ENCODE results near the gene ZKSCAN4.

The ZKSCAN4 gene

GRCh38 chr6:28208111-28208659 is 43.9 kb downstream of the ZKSCAN4 start:
- no peak for DNase-seq

- DNase-seq, result no peak
Observed at GRCh38 chr6:28207510-28208110, 44.5 kb downstream of the ZKSCAN4 start.

GRCh38 chr6:28206928-28207509 is 45.0 kb downstream of the ZKSCAN4 start:
- DNase-seq, result no peak

- DNase-seq, result no peak
Observed at GRCh38 chr6:28206527-28206926, 45.5 kb downstream of the ZKSCAN4 start.

- DNase-seq, result no peak
Observed at GRCh38 chr6:28205879-28206278, 46.2 kb downstream of the ZKSCAN4 start.

GRCh38 chr6:28203201-28203600 is 48.9 kb downstream of the ZKSCAN4 start:
- DNase-seq, result no peak

- no peak for DNase-seq
Observed at GRCh38 chr6:28200020-28200419, 52.0 kb downstream of the ZKSCAN4 start.
